SK-N-SH treated with all-trans-retinoic acid at 6 μM for 48 hours (cell line): ENCODE results near the gene IFITM1.
"Not testable (repeated sequence)": the region's sequence is repeated elsewhere in the genome, so short reads cannot be mapped to it uniquely, and the experiment has no call there.

Experiments used
- ARNTL ChIP-seq: fragments of 450-650 bp; formaldehyde crosslinking; IDR thresholded peaks from 2 replicates; pipeline ENCODE4 v1.5.0; 2020; ENCODE audit warnings: low read depth, mild to moderate bottlenecking, moderate library complexity, borderline replicate concordance
- CSDC2 ChIP-seq: fragments of 250-450 bp; sonication (Bioruptor Pico); IDR thresholded peaks from 2 replicates; pipeline ENCODE4 v1.5.0; 2020; ENCODE audit warnings: mild to moderate bottlenecking, moderate library complexity
- GLIS3 ChIP-seq: fragments of 250-450 bp; sonication (Bioruptor Pico); IDR thresholded peaks from 2 replicates; pipeline ENCODE4 v1.5.0; 2020; ENCODE audit warnings: mild to moderate bottlenecking, moderate library complexity
- PPARA ChIP-seq: fragments of 250-450 bp; sonication (Bioruptor Pico); IDR thresholded peaks from 2 replicates; pipeline ENCODE4 v1.5.0; 2020; ENCODE audit warnings: mild to moderate bottlenecking, borderline replicate concordance
- TSHZ2 ChIP-seq: fragments of 250-450 bp; sonication (Bioruptor Pico); IDR thresholded peaks from 2 replicates; pipeline ENCODE4 v1.5.0; 2020; ENCODE audit warnings: mild to moderate bottlenecking, moderate library complexity
- ZC3H10 ChIP-seq: fragments of 250-450 bp; sonication (Bioruptor Pico); IDR thresholded peaks from 2 replicates; pipeline ENCODE4 v1.5.1; 2021; ENCODE audit warnings: mild to moderate bottlenecking, moderate library complexity
- ZFP30 ChIP-seq: fragments of 450-650 bp; formaldehyde crosslinking; IDR thresholded peaks from 2 replicates; pipeline ENCODE4 v1.5.0; 2022; ENCODE audit warnings: mild to moderate bottlenecking, moderate library complexity
- ZNF70 ChIP-seq: fragments of 450-650 bp; formaldehyde crosslinking; IDR thresholded peaks from 2 replicates; pipeline ENCODE4 v1.5.0; 2020; ENCODE audit warnings: mild to moderate bottlenecking, moderate library complexity
- TF ChIP-seq, protein P1 (sequence below): fragments of 250-450 bp; sonication (Bioruptor Pico); IDR thresholded peaks from 2 replicates; pipeline ENCODE4 v1.8.0; 2021; ENCODE audit warnings: low read depth, mild to moderate bottlenecking, moderate library complexity, borderline replicate concordance
- TF ChIP-seq, protein P2 (sequence below): fragments of 250-450 bp; sonication (Bioruptor Pico); IDR thresholded peaks from 2 replicates; pipeline ENCODE4 v1.5.1; 2020; ENCODE audit warnings: low read depth, mild to moderate bottlenecking, moderate library complexity
- TF ChIP-seq, protein P3 (sequence below): fragments of 250-450 bp; sonication (Bioruptor Pico); IDR thresholded peaks from 2 replicates; pipeline ENCODE4 v1.8.0; 2020; ENCODE audit warnings: mild to moderate bottlenecking, moderate library complexity, borderline replicate concordance

DNA sequence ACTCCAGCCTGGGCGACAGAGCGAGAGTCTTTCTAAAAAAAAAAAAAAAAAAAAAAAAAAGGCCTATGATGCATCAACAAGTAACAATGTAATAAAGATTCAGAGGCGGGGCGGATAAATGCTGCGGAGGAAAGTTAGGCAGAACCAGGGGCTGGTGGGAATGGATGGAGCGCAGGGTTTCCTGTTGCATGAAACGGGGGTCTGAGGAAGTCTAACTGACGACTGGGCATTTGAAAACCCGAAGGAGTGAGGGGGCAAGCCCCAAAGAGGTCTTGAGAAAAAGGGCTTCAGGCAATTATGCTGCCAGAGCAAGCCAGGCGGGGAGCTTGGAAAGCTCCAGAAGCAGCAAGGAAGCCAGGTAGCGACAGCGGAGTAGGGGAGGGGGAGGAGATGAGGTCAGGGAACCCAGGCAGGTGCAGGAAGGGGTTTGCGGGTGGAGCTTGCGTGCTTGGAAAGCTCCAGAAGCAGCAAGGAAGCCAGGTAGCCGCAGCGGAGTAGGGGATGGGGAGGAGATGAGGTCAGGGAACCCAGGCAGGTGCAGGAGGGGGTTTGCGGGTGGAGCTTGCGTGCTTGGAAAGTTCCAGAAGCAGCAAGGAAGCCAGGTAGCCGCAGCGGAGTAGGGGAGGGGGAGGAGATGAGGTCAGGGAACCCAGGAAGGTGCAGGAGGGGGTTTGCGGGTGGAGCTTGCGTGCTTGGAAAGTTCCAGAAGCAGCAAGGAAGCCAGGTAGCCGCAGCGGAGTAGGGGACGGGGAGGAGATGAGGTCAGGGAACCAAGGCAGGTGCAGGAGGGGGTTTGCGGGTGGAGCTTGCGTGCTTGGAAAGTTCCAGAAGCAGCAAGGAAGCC, 26.6 kb upstream of the IFITM1 start:
- TF ChIP-seq PPARA; ZNF70; GLIS3 (CRISPR knock-in tag); ARNTL (CRISPR knock-in tag); CSDC2 (CRISPR knock-in tag); ZFP30 (CRISPR knock-in tag); ZC3H10; TSHZ2 (CRISPR knock-in tag): not testable (repeated sequence)
- TF ChIP-seq, protein P1, sequence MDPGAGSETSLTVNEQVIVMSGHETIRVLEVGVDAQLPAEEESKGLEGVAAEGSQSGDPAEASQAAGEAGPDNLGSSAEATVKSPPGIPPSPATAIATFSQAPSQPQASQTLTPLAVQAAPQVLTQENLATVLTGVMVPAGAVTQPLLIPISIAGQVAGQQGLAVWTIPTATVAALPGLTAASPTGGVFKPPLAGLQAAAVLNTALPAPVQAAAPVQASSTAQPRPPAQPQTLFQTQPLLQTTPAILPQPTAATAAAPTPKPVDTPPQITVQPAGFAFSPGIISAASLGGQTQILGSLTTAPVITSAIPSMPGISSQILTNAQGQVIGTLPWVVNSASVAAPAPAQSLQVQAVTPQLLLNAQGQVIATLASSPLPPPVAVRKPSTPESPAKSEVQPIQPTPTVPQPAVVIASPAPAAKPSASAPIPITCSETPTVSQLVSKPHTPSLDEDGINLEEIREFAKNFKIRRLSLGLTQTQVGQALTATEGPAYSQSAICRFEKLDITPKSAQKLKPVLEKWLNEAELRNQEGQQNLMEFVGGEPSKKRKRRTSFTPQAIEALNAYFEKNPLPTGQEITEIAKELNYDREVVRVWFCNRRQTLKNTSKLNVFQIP: not testable (repeated sequence)
- TF ChIP-seq, protein P2, sequence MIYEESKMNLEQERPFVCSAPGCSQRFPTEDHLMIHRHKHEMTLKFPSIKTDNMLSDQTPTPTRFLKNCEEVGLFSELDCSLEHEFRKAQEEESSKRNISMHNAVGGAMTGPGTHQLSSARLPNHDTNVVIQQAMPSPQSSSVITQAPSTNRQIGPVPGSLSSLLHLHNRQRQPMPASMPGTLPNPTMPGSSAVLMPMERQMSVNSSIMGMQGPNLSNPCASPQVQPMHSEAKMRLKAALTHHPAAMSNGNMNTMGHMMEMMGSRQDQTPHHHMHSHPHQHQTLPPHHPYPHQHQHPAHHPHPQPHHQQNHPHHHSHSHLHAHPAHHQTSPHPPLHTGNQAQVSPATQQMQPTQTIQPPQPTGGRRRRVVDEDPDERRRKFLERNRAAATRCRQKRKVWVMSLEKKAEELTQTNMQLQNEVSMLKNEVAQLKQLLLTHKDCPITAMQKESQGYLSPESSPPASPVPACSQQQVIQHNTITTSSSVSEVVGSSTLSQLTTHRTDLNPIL (CRISPR knock-in tag): not testable (repeated sequence)
- TF ChIP-seq, protein P3, sequence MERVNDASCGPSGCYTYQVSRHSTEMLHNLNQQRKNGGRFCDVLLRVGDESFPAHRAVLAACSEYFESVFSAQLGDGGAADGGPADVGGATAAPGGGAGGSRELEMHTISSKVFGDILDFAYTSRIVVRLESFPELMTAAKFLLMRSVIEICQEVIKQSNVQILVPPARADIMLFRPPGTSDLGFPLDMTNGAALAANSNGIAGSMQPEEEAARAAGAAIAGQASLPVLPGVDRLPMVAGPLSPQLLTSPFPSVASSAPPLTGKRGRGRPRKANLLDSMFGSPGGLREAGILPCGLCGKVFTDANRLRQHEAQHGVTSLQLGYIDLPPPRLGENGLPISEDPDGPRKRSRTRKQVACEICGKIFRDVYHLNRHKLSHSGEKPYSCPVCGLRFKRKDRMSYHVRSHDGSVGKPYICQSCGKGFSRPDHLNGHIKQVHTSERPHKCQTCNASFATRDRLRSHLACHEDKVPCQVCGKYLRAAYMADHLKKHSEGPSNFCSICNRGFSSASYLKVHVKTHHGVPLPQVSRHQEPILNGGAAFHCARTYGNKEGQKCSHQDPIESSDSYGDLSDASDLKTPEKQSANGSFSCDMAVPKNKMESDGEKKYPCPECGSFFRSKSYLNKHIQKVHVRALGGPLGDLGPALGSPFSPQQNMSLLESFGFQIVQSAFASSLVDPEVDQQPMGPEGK (CRISPR knock-in tag): not testable (repeated sequence)
